ENCODE results near the gene SELENON. TPM values are rescaled to one million over a fixed set of nuclear protein-coding genes. Genes with fewer than 3 reads are reported as not detected.
A peak's percentile ranks its signal among the peaks of the same experiment; 100 is the strongest.

SELENON gene
- total and polyA plus RNA-seq, 5 donors from 2014 or later: 1.2 to 19.2 (median 2.0) TPM

GRCh38 chr1:25781130-25781433 lies 18.9 kb upstream of the SELENON start:
- Mint-ChIP-seq H3K27ac (peak overlapping the region in 1 of 3 donors; percentile 5), H3K4me3 (no peak overlapping the region), H3K4me1 (peaks cover 0 to 18% (median 6%) of the 10 kb centered on the region in 4 donors), H3K27me3 (peaks cover 10% of the 10 kb centered on the region), H3K36me3 (peaks cover 18% of the 10 kb centered on the region), H3K9me3 (no peaks in the 10 kb centered on the region)
- DNase-seq (no peak), ATAC-seq (ENCODE audit: low read depth in 2 of 2) (no peak)
- no peaks in the 10 kb centered on the region for H3K4me1 ChIP-seq (ENCODE audit: control insufficient read depth, insufficient read depth, low read length, poor library complexity, severe bottlenecking)
- no peaks in the 10 kb centered on the region for H3K36me3 ChIP-seq (ENCODE audit: control insufficient read depth, insufficient read depth, low read length)
- H3K4me3 ChIP-seq (ENCODE audit: low read depth, low read length): no peak overlapping the region
- no peaks in the 10 kb centered on the region for H3K27me3 ChIP-seq (ENCODE audit: control insufficient read depth, insufficient read depth, low read length)
- H3K27ac ChIP-seq (ENCODE audit: insufficient read depth, low read length, poor library complexity, severe bottlenecking): no peak overlapping the region
- H3K9me3 ChIP-seq (ENCODE audit: control insufficient read depth in 2 of 2, low read length in 2 of 2): no peaks in the 10 kb centered on the region

GRCh38 chr1:25782608-25783201 lies 17.3 kb upstream of the SELENON start:
- peaks cover 14% of the 10 kb centered on the region for H3K36me3 Mint-ChIP-seq
- peak overlapping the region in 2 of 3 donors; percentile 78 to 79 for H3K27ac Mint-ChIP-seq

GRCh38 chr1:25784575-25785051 lies 15.4 kb upstream of the SELENON start:
- DNase-seq: no peak
- peaks cover 15% of the 10 kb centered on the region for H3K36me3 Mint-ChIP-seq
- Histone ChIP-seq H3K4me3 (ENCODE audit: low read depth, low read length) (no peak overlapping the region), H3K36me3 (ENCODE audit: control insufficient read depth, insufficient read depth, low read length) (peaks cover 4% of the 10 kb centered on the region), H3K27ac (ENCODE audit: insufficient read depth, low read length, poor library complexity, severe bottlenecking) (no peak overlapping the region), H3K4me1 (ENCODE audit: control insufficient read depth, insufficient read depth, low read length, poor library complexity, severe bottlenecking) (no peaks in the 10 kb centered on the region), H3K27me3 (ENCODE audit: control insufficient read depth, insufficient read depth, low read length) (no peaks in the 10 kb centered on the region), H3K9me3 (ENCODE audit: control insufficient read depth in 2 of 2, low read length in 2 of 2) (no peaks in the 10 kb centered on the region)
- no peak for ATAC-seq (ENCODE audit: low read depth in 2 of 2)
- peaks cover 0 to 4% (median 2%) of the 10 kb centered on the region in 4 donors for H3K4me1 Mint-ChIP-seq
- no peak overlapping the region for H3K4me3 Mint-ChIP-seq
- H3K27me3 Mint-ChIP-seq: peaks cover 11% of the 10 kb centered on the region
- no peaks in the 10 kb centered on the region for H3K9me3 Mint-ChIP-seq
- H3K27ac Mint-ChIP-seq: no peak overlapping the region

More at GRCh38 chr1:25782608-25783201, 17.3 kb upstream of the SELENON start:
- H3K9me3 ChIP-seq (ENCODE audit: control insufficient read depth in 2 of 2, low read length in 2 of 2): no peaks in the 10 kb centered on the region
- H3K4me1 Mint-ChIP-seq: peaks cover 0 to 7% (median 2%) of the 10 kb centered on the region in 4 donors
- DNase-seq (no peak), ATAC-seq (ENCODE audit: low read depth in 2 of 2) (no peak)
- H3K27me3 Mint-ChIP-seq: peaks cover 11% of the 10 kb centered on the region
- no peaks in the 10 kb centered on the region for H3K9me3 Mint-ChIP-seq
- H3K27me3 ChIP-seq (ENCODE audit: control insufficient read depth, insufficient read depth, low read length): no peaks in the 10 kb centered on the region
- peaks cover 4% of the 10 kb centered on the region for H3K36me3 ChIP-seq (ENCODE audit: control insufficient read depth, insufficient read depth, low read length)
- no peak overlapping the region for H3K4me3 Mint-ChIP-seq
- no peaks in the 10 kb centered on the region for H3K4me1 ChIP-seq (ENCODE audit: control insufficient read depth, insufficient read depth, low read length, poor library complexity, severe bottlenecking)
- H3K4me3 ChIP-seq (ENCODE audit: low read depth, low read length): no peak overlapping the region
- H3K27ac ChIP-seq (ENCODE audit: insufficient read depth, low read length, poor library complexity, severe bottlenecking): no peak overlapping the region

- Mint-ChIP-seq H3K27me3 (peaks cover 11% of the 10 kb centered on the region), H3K4me1 (peaks cover 0 to 4% (median 2%) of the 10 kb centered on the region in 4 donors), H3K36me3 (peaks cover 15% of the 10 kb centered on the region), H3K9me3 (no peaks in the 10 kb centered on the region), H3K27ac (peak overlapping the region in 1 of 3 donors; percentile 53), H3K4me3 (no peak overlapping the region)
- no peak for ATAC-seq (ENCODE audit: low read depth in 2 of 2)
- peaks cover 4% of the 10 kb centered on the region for H3K36me3 ChIP-seq (ENCODE audit: control insufficient read depth, insufficient read depth, low read length)
- H3K27me3 ChIP-seq (ENCODE audit: control insufficient read depth, insufficient read depth, low read length): no peaks in the 10 kb centered on the region
- no peak overlapping the region for H3K27ac ChIP-seq (ENCODE audit: insufficient read depth, low read length, poor library complexity, severe bottlenecking)
- no peaks in the 10 kb centered on the region for H3K4me1 ChIP-seq (ENCODE audit: control insufficient read depth, insufficient read depth, low read length, poor library complexity, severe bottlenecking)
- no peaks in the 10 kb centered on the region for H3K9me3 ChIP-seq (ENCODE audit: control insufficient read depth in 2 of 2, low read length in 2 of 2)
- no peak for DNase-seq
- no peak overlapping the region for H3K4me3 ChIP-seq (ENCODE audit: low read depth, low read length)
These were observed 14.5 kb upstream of the SELENON start for GRCh38 chr1:25785333-25786067.

GRCh38 chr1:25786887-25787759 lies 12.9 kb upstream of the SELENON start:
- Mint-ChIP-seq H3K27me3 (peaks cover 11% of the 10 kb centered on the region), H3K9me3 (no peaks in the 10 kb centered on the region), H3K36me3 (peaks cover 15% of the 10 kb centered on the region), H3K4me1 (peaks cover 0 to 4% (median 2%) of the 10 kb centered on the region in 4 donors), H3K27ac (peak overlapping the region in 2 of 3 donors; percentile 55 to 60), H3K4me3 (no peak overlapping the region)
- DNase-seq: no peak
- no peaks in the 10 kb centered on the region for H3K9me3 ChIP-seq (ENCODE audit: control insufficient read depth in 2 of 2, low read length in 2 of 2)
- no peak for ATAC-seq (ENCODE audit: low read depth in 2 of 2)
- H3K4me3 ChIP-seq (ENCODE audit: low read depth, low read length): no peak overlapping the region
- H3K36me3 ChIP-seq (ENCODE audit: control insufficient read depth, insufficient read depth, low read length): peaks cover 4% of the 10 kb centered on the region
- H3K27ac ChIP-seq (ENCODE audit: insufficient read depth, low read length, poor library complexity, severe bottlenecking): no peak overlapping the region
- H3K4me1 ChIP-seq (ENCODE audit: control insufficient read depth, insufficient read depth, low read length, poor library complexity, severe bottlenecking): no peaks in the 10 kb centered on the region
- H3K27me3 ChIP-seq (ENCODE audit: control insufficient read depth, insufficient read depth, low read length): no peaks in the 10 kb centered on the region

- Histone ChIP-seq H3K36me3 (ENCODE audit: control insufficient read depth, insufficient read depth, low read length) (peaks cover 4% of the 10 kb centered on the region), H3K9me3 (ENCODE audit: control insufficient read depth in 2 of 2, low read length in 2 of 2) (no peaks in the 10 kb centered on the region), H3K27ac (ENCODE audit: insufficient read depth, low read length, poor library complexity, severe bottlenecking) (no peak overlapping the region), H3K27me3 (ENCODE audit: control insufficient read depth, insufficient read depth, low read length) (no peaks in the 10 kb centered on the region), H3K4me1 (ENCODE audit: control insufficient read depth, insufficient read depth, low read length, poor library complexity, severe bottlenecking) (no peaks in the 10 kb centered on the region), H3K4me3 (ENCODE audit: low read depth, low read length) (no peak overlapping the region)
- no peak for DNase-seq
- no peak for ATAC-seq (ENCODE audit: low read depth in 2 of 2)
- Mint-ChIP-seq H3K9me3 (no peaks in the 10 kb centered on the region), H3K4me3 (no peak overlapping the region), H3K27ac (peak overlapping the region in 1 of 3 donors; percentile 46), H3K36me3 (peaks cover 15% of the 10 kb centered on the region), H3K4me1 (peaks cover 0 to 4% (median 2%) of the 10 kb centered on the region in 4 donors), H3K27me3 (peaks cover 11% of the 10 kb centered on the region)
These were observed 12.2 kb upstream of the SELENON start for GRCh38 chr1:25787760-25788166.

GRCh38 chr1:25790472-25790871 lies 9.5 kb upstream of the SELENON start:
- H3K4me3 Mint-ChIP-seq: no peak overlapping the region
- peaks cover 4 to 11% (median 5%) of the 10 kb centered on the region in 4 donors for H3K4me1 Mint-ChIP-seq
- peak overlapping the region in 2 of 3 donors; percentile 51 to 68 for H3K27ac Mint-ChIP-seq
- no peaks in the 10 kb centered on the region for H3K4me1 ChIP-seq (ENCODE audit: control insufficient read depth, insufficient read depth, low read length, poor library complexity, severe bottlenecking)
- ATAC-seq (ENCODE audit: low read depth in 2 of 2): no peak
- H3K27ac ChIP-seq (ENCODE audit: insufficient read depth, low read length, poor library complexity, severe bottlenecking): no peak overlapping the region
- peaks cover 4% of the 10 kb centered on the region for H3K36me3 Mint-ChIP-seq
- H3K4me3 ChIP-seq (ENCODE audit: low read depth, low read length): no peak overlapping the region
- peaks cover 6% of the 10 kb centered on the region for H3K27me3 Mint-ChIP-seq
- no peaks in the 10 kb centered on the region for H3K9me3 ChIP-seq (ENCODE audit: control insufficient read depth in 2 of 2, low read length in 2 of 2)
- H3K36me3 ChIP-seq (ENCODE audit: control insufficient read depth, insufficient read depth, low read length): peaks cover 4% of the 10 kb centered on the region
- H3K27me3 ChIP-seq (ENCODE audit: control insufficient read depth, insufficient read depth, low read length): no peaks in the 10 kb centered on the region
- H3K9me3 Mint-ChIP-seq: no peaks in the 10 kb centered on the region
- no peak for DNase-seq
